Keratinocyte (primary cell): ENCODE results near the gene LAMP1.

Experiments used
- CTCF ChIP-seq, 3 experiments: IDR thresholded peaks in 1 of 3; conservative IDR thresholded peaks in 1 of 3; optimal IDR thresholded peaks in 1 of 3; 2 replicates in 2 of 3; 3 replicates in 1 of 3; pipeline versions ENCODE3 to v1.5.1; 2011; ENCODE audit warnings: low read length in 3 of 3, mild to moderate bottlenecking in 3 of 3, moderate library complexity in 2 of 3, control low read depth in 1 of 3, inconsistent platforms in 1 of 3; ENCODE audit not compliant: insufficient read depth in 2 of 3; ENCODE audit errors: extremely low read depth in 1 of 3
- EZH2 ChIP-seq: IDR thresholded peaks from one replicate; pipeline ENCODE4 v1.6.1; 2012; ENCODE audit warnings: inconsistent platforms, mild to moderate bottlenecking, low read length, moderate library complexity

- TF ChIP-seq CTCF (optimal IDR thresholded peaks at IDR 0.05 in 1 of 3, IDR thresholded peaks at IDR 0.05 in 1 of 3, conservative IDR thresholded peaks at IDR 0.05 in 1 of 3; ENCODE audit: extremely low read depth in 1 of 3, insufficient read depth in 2 of 3, low read length in 3 of 3) (no peak), EZH2 (no peak)
Observed at GRCh38 chr13:113320226-113320875, 23.3 kb downstream of the LAMP1 start.
